Trophoblast cell (in vitro differentiated cells and primary cell): ENCODE measurements around the gene PIBF1.
"Not testable (repeated sequence)": the region's sequence is repeated elsewhere in the genome, so short reads cannot be mapped to it uniquely, and the experiment has no call there.

ENCODE experiments used
- DNase-seq, 2 donors: peaks; one replicate each; pipeline ENCODE4 v3.0.0-alpha.2; 2016
- H2AFZ ChIP-seq: 2 replicates; pipeline ENCODE4 v1.6.1; 2013; ENCODE audit warnings: low read length, moderate library complexity, mild to moderate bottlenecking; ENCODE audit not compliant: insufficient read depth, poor library complexity
- H2AK5ac ChIP-seq: 2 replicates; pipeline ENCODE4 v1.6.1; 2013; ENCODE audit warnings: mild to moderate bottlenecking, low read length
- H2BK120ac ChIP-seq: 2 replicates; pipeline ENCODE4 v1.6.1; 2013; ENCODE audit warnings: low read length, mild to moderate bottlenecking, moderate library complexity; ENCODE audit not compliant: insufficient read depth, poor library complexity
- H2BK12ac ChIP-seq: 2 replicates; pipeline ENCODE4 v1.6.1; 2013; ENCODE audit warnings: mild to moderate bottlenecking, low read length, moderate library complexity
- H2BK5ac ChIP-seq: 2 replicates; pipeline ENCODE4 v1.6.1; 2013; ENCODE audit warnings: low read length, low read depth, moderate library complexity, mild to moderate bottlenecking; ENCODE audit not compliant: poor library complexity
- H3K14ac ChIP-seq: 2 replicates; pipeline ENCODE4 v1.6.1; 2013; ENCODE audit warnings: mild to moderate bottlenecking, low read length
- H3K18ac ChIP-seq: 2 replicates; pipeline ENCODE4 v1.6.1; 2013; ENCODE audit warnings: mild to moderate bottlenecking, low read length
- H3K23ac ChIP-seq: 2 replicates; pipeline ENCODE4 v1.6.1; 2013; ENCODE audit warnings: low read length
- H3K27ac ChIP-seq: 2 replicates; pipeline ENCODE4 v1.5.1; 2013; ENCODE audit warnings: low read depth, mild to moderate bottlenecking, inconsistent platforms, low read length, moderate library complexity
- H3K27me3 ChIP-seq: 2 replicates; pipeline ENCODE4 v1.6.1; 2013; ENCODE audit warnings: inconsistent platforms, mild to moderate bottlenecking, low read length, moderate library complexity; ENCODE audit not compliant: insufficient read depth
- H3K36me3 ChIP-seq, 2 experiments: 1 replicate in 1 of 2; 2 replicates in 1 of 2; pipeline ENCODE4 v1.6.1; 2013; ENCODE audit warnings: low read length in 2 of 2, mild to moderate bottlenecking in 2 of 2, moderate library complexity in 1 of 2; ENCODE audit not compliant: insufficient read depth in 2 of 2, control insufficient read depth in 1 of 2
- H3K4ac ChIP-seq: 2 replicates; pipeline ENCODE4 v1.6.1; 2013; ENCODE audit warnings: low read depth, mild to moderate bottlenecking, low read length, moderate library complexity
- H3K4me1 ChIP-seq, 2 experiments: 1 replicate in 1 of 2; 2 replicates in 1 of 2; pipeline ENCODE4 v1.6.1; 2013; ENCODE audit warnings: low read length in 2 of 2, mild to moderate bottlenecking in 2 of 2, moderate library complexity in 1 of 2; ENCODE audit not compliant: insufficient read depth in 2 of 2, control insufficient read depth in 1 of 2
- H3K4me2 ChIP-seq: 2 replicates; pipeline ENCODE4 v1.6.1; 2013; ENCODE audit warnings: inconsistent platforms, mild to moderate bottlenecking, low read length, moderate library complexity
- H3K4me3 ChIP-seq: 2 replicates; pipeline ENCODE4 v1.5.1; 2013; ENCODE audit warnings: mild to moderate bottlenecking, low read depth, low read length, inconsistent platforms
- H3K79me1 ChIP-seq: one replicate; pipeline ENCODE4 v1.6.1; 2013; ENCODE audit warnings: low read length
- H3K79me2 ChIP-seq: 2 replicates; pipeline ENCODE4 v1.6.1; 2013; ENCODE audit warnings: low read length, mild to moderate bottlenecking; ENCODE audit not compliant: control insufficient read depth, insufficient read depth, poor library complexity
- H3K9ac ChIP-seq: 2 replicates; pipeline ENCODE4 v1.6.1; 2013; ENCODE audit warnings: mild to moderate bottlenecking, low read length
- H3K9me3 ChIP-seq: 2 replicates; pipeline ENCODE4 v1.6.1; 2013; ENCODE audit warnings: low read depth, mild to moderate bottlenecking, control low read depth, inconsistent platforms, low read length; ENCODE audit not compliant: insufficient read depth
- H4K12ac ChIP-seq: 2 replicates; pipeline ENCODE4 v1.6.1; 2013; ENCODE audit warnings: low read depth, mild to moderate bottlenecking, low read length, moderate library complexity
- H4K8ac ChIP-seq: 2 replicates; pipeline ENCODE4 v1.6.1; 2013; ENCODE audit warnings: low read depth, mild to moderate bottlenecking, low read length, moderate library complexity
- H4K91ac ChIP-seq: one replicate; pipeline ENCODE4 v1.6.1; 2013; ENCODE audit warnings: low read depth, mild to moderate bottlenecking, low read length, moderate library complexity
- WGBS: extraction: QIAGEN DNeasy Blood & Tissue Kit; methylation state at CpG from one replicate; pipeline ENCODE4 v1.1.7; 2013; ENCODE audit warnings: missing lambda C conversion rate; ENCODE audit not compliant: insufficient read length, insufficient coverage; ENCODE audit errors: extremely low coverage; 5-methylcytosine and 5-hydroxymethylcytosine counted together

Gene PIBF1

GRCh38 chr13:72920097-72920496, 138.2 kb downstream of the PIBF1 start:
- Histone ChIP-seq H3K36me3 (peaks cover 1 to 2% of the 10 kb centered on the region in 2 experiments), H3K4me3 (no peak overlapping the region), H2BK5ac (no peak overlapping the region), H4K12ac (no peak overlapping the region), H3K4ac (no peak overlapping the region), H3K79me2 (no peaks in the 10 kb centered on the region), H3K4me1 (no peaks in the 10 kb centered on the region), H3K9me3 (no peaks in the 10 kb centered on the region), H4K91ac (no peak overlapping the region), H3K27ac (no peak overlapping the region), H3K27me3 (no peaks in the 10 kb centered on the region), H3K23ac (no peak overlapping the region), H3K14ac (no peak overlapping the region), H2BK12ac (no peak overlapping the region), H3K9ac (no peak overlapping the region), H3K79me1 (no peaks in the 10 kb centered on the region), H3K4me2 (no peak overlapping the region), H2AFZ (no peak overlapping the region), H3K18ac (no peak overlapping the region), H2BK120ac (no peak overlapping the region), H4K8ac (no peak overlapping the region), H2AK5ac (no peak overlapping the region)
- no CpG with 5 or more reads among the region's 2 CpGs for WGBS
- DNase-seq = no peak

GRCh38 chr13:72931311-72931710, 149.4 kb downstream of the PIBF1 start:
- Histone ChIP-seq H4K12ac (no peak overlapping the region), H3K36me3 (no peaks in the 10 kb centered on the region), H3K4me2 (no peak overlapping the region), H3K9me3 (no peaks in the 10 kb centered on the region), H3K27ac (no peak overlapping the region), H3K9ac (no peak overlapping the region), H3K79me2 (no peaks in the 10 kb centered on the region), H3K4me3 (no peak overlapping the region), H2BK12ac (no peak overlapping the region), H4K91ac (no peak overlapping the region), H3K4ac (no peak overlapping the region), H2AFZ (no peak overlapping the region), H3K23ac (no peak overlapping the region), H3K79me1 (no peaks in the 10 kb centered on the region), H4K8ac (no peak overlapping the region), H3K18ac (no peak overlapping the region), H3K4me1 (no peaks in the 10 kb centered on the region), H2BK120ac (no peak overlapping the region), H3K14ac (no peak overlapping the region), H2BK5ac (no peak overlapping the region), H2AK5ac (no peak overlapping the region), H3K27me3 (no peaks in the 10 kb centered on the region)
- DNase-seq = peak in 1 of 2 donors; percentile 50

GRCh38 chr13:72932250-72932649, 150.3 kb downstream of the PIBF1 start:
- H2AK5ac ChIP-seq = no peak overlapping the region
- no peaks in the 10 kb centered on the region for H3K9me3 ChIP-seq
- no peaks in the 10 kb centered on the region for H3K79me1 ChIP-seq
- no peaks in the 10 kb centered on the region for H3K79me2 ChIP-seq
- no peaks in the 10 kb centered on the region for H3K4me1 ChIP-seq
- no peak overlapping the region for H3K18ac ChIP-seq
- no peak overlapping the region for H2BK120ac ChIP-seq
- H3K14ac ChIP-seq = no peak overlapping the region
- H3K23ac ChIP-seq = no peak overlapping the region
- H3K4ac ChIP-seq = no peak overlapping the region
- no peak overlapping the region for H4K12ac ChIP-seq
- no peak overlapping the region for H2BK12ac ChIP-seq
- no peak overlapping the region for H3K9ac ChIP-seq
- H3K36me3 ChIP-seq = no peaks in the 10 kb centered on the region
- WGBS = no CpG with 5 or more reads among the region's 1 CpG
- H3K4me2 ChIP-seq = no peak overlapping the region
- DNase-seq = peak in 1 of 2 donors; percentile 65
- H3K27me3 ChIP-seq = no peaks in the 10 kb centered on the region
- no peak overlapping the region for H2AFZ ChIP-seq
- H4K8ac ChIP-seq = no peak overlapping the region
- H4K91ac ChIP-seq = no peak overlapping the region
- no peak overlapping the region for H3K27ac ChIP-seq
- H2BK5ac ChIP-seq = no peak overlapping the region
- no peak overlapping the region for H3K4me3 ChIP-seq

- H3K79me1 ChIP-seq, H3K36me3 ChIP-seq, H3K23ac ChIP-seq, DNase-seq, H3K4ac ChIP-seq, H3K79me2 ChIP-seq, H4K91ac ChIP-seq, H3K27ac ChIP-seq, H3K18ac ChIP-seq, H3K4me2 ChIP-seq, H2AFZ ChIP-seq, H2BK5ac ChIP-seq, H3K4me1 ChIP-seq, H3K27me3 ChIP-seq, H3K14ac ChIP-seq, H3K9ac ChIP-seq, H4K8ac ChIP-seq, H2BK120ac ChIP-seq, H3K4me3 ChIP-seq, H2AK5ac ChIP-seq, H4K12ac ChIP-seq, H3K9me3 ChIP-seq, H2BK12ac ChIP-seq: not testable (repeated sequence)
- WGBS = no CpG with 5 or more reads among the region's 2 CpGs
Observed at GRCh38 chr13:72946267-72946666, 164.3 kb downstream of the PIBF1 start.
